Choroid plexus epithelial cell (primary cell): ENCODE results near the gene PGM5.
A peak's percentile ranks its signal among the peaks of the same experiment; 100 is the strongest.

Experiments used
- DNase-seq: peaks from one replicate; pipeline ENCODE4 v3.0.0-alpha.2; 2010; ENCODE audit warnings: low read depth
- H3K4me3 ChIP-seq: 2 replicates; pipeline ENCODE4 v1.5.1; 2011; ENCODE audit warnings: low read depth, mild to moderate bottlenecking, control low read depth, low read length, moderate library complexity
- TF ChIP-seq, protein P1 (sequence below): conservative IDR thresholded peaks from 2 replicates; pipeline ENCODE4 v1.5.1; 2011; ENCODE audit warnings: low read depth, mild to moderate bottlenecking, control low read depth, inconsistent platforms, low read length, moderate library complexity

The PGM5 gene

DNA sequence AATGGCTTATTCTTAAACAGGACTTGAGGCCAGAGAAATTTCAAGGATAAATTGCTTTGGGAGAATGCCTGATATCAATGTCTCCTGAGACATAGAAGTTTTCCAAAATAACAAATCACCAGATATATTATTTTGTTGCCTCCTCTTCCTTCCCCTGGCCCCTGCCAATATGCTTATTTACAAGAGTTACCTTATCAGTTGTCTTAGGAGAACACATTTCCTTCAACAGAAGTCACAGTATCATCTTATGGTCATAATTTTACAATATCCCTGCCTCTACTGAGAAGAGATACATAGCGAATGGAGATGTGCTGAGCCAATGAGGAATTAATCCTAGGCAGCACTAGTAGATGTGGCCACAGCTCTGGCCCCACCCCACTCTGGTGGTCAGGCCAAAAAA, 141.2 kb downstream of the PGM5 start:
- TF ChIP-seq, protein P1, sequence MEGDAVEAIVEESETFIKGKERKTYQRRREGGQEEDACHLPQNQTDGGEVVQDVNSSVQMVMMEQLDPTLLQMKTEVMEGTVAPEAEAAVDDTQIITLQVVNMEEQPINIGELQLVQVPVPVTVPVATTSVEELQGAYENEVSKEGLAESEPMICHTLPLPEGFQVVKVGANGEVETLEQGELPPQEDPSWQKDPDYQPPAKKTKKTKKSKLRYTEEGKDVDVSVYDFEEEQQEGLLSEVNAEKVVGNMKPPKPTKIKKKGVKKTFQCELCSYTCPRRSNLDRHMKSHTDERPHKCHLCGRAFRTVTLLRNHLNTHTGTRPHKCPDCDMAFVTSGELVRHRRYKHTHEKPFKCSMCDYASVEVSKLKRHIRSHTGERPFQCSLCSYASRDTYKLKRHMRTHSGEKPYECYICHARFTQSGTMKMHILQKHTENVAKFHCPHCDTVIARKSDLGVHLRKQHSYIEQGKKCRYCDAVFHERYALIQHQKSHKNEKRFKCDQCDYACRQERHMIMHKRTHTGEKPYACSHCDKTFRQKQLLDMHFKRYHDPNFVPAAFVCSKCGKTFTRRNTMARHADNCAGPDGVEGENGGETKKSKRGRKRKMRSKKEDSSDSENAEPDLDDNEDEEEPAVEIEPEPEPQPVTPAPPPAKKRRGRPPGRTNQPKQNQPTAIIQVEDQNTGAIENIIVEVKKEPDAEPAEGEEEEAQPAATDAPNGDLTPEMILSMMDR = no peak
- no peak for DNase-seq
- H3K4me3 ChIP-seq = no peak overlapping the region

DNA sequence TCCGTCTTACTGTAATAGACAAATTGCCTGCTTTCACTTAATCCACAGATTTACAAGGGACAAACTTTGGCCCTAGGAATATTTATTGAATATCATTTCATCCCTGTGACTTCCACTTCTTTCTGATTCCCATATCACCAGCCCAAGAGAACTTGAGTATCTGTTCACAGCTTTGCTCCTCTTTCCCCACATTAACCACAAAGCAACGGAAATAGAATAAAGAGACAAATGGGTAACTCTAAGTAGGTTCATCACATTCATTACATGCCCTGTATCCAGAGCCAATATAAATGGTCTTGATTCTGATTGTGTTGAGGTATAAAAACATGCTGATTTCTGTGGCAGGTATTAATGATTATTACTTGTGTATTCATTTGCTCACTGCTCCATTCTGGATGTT, 142.4 kb downstream of the PGM5 start:
- no peak for DNase-seq
- TF ChIP-seq, protein P1 = no peak
- no peak overlapping the region for H3K4me3 ChIP-seq

DNA sequence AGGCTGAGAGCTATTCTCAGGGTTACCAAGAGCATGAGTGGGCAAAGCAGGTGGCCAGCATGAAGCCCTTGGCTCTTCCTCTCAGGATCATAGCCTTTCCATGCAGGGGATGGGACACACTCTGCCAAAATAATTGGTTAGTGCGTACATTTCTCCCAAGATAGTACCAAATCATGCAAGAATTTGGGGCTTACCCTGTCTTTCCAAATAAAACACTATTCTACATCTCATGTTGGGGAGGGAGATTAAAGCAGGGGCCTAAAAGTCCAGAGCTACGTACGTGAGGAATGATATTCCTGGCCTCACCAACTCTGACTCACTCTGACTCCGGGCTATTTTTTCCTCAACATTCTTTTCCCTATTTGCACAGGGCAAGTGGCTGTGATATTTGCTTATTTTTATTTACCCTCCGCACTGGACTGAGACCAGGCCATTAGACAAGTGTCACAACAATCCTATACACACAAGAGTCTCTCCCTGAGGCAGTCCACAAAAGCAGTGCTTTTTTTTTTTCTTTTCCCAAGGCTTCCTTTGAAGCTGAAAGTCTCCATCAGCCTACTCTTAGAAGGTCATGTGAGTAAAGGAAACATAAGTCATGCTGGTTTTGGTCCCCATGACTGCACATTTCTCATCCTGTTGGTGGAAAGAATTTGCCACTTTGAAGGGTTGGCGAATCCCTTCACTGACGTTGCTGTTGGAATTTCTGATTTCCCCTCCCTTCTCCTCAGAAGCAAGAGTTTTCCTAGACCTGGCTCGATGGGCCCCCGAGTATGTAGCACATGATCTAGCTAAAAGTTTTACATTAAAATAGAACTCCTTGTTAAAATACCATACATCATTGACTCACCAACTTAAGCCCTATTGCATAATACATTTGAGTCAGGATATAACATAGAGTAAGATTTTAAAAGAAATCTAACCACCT, 144.3 kb downstream of the PGM5 start:
- no peak overlapping the region for H3K4me3 ChIP-seq
- TF ChIP-seq, protein P1 = no peak
- peak; percentile 35 for DNase-seq

DNA sequence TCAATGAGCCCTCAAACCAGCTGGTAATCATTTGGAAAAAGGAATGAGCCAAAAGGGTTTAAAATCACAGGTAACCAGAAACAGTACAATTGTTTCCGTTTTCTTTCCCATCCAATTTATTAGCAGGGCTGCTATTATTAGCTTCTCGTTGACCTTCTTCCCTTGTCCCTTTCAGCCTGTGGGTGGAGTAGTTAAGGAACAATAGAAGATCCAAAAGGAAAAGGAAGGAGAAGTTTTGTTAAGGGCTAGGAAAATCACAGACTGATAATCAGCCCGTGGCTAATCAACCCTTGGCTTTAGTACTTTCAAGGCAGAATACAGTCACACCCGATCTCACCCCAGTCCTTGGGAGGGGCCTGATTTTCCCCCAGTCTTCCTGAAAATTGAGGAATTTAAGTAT, 145.9 kb downstream of the PGM5 start:
- no peak for DNase-seq
- H3K4me3 ChIP-seq = no peak overlapping the region
- TF ChIP-seq, protein P1 = no peak

DNA sequence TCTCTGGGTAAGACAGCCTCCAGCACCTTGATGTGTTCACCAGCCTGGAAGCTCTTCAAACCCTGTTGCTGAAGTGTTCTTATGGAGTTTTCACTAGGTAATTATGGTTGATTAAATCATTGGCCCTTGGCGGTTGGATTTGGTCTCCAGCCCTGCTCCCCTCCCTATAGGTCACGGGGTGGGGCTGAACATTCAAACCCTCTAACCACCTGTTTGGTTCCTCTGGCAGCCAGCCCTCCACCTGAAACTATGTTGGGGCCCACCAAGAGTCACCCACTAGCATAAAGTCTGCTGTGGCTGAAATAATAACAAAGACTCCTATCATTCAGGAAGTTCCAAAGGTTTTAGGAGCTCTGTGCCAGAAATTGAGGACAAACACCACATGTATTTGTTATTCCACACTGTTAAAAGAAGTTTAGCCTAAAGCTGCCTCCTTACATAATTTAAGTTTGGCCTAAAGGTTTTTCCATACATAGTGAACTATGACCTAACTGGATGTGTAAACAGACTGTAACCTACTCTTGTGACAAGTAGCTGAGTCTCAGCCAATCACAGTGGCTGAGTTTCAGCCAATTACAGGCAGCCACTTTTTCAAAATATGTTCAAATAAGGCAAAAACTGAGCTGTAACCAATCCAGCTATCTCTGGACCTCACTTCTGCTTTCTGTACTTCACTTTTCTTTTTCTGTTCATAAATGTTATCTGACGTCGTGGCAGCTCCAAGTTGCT, 149.4 kb downstream of the PGM5 start:
- TF ChIP-seq, protein P1 = no peak
- peak; percentile 35 for DNase-seq
- no peak overlapping the region for H3K4me3 ChIP-seq

DNA sequence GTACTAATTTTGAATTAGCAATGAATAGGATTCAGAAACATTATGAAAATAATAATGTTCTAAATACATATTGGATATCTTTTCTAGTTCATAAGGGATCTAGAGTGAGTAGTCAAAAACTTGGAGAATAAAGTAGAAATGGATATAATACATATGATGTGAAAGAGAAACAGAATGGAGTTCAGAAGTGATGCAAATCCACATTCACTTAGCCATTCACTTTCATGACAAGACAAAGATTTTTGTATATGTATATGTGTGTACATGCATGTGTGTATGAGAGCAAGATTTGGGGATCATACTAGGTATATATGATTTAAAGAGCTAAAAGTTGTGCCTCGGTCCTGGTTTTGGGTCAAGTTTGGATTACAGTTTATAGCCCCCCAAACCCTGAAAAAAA, 150.1 kb downstream of the PGM5 start:
- no peak overlapping the region for H3K4me3 ChIP-seq
- no peak for DNase-seq
- TF ChIP-seq, protein P1 = no peak
